ENCODE measurements around the gene SMIM23.
"Not testable (repeated sequence)": the region's sequence is repeated elsewhere in the genome, so short reads cannot be mapped to it uniquely, and the experiment has no call there.

Gene SMIM23

DNA sequence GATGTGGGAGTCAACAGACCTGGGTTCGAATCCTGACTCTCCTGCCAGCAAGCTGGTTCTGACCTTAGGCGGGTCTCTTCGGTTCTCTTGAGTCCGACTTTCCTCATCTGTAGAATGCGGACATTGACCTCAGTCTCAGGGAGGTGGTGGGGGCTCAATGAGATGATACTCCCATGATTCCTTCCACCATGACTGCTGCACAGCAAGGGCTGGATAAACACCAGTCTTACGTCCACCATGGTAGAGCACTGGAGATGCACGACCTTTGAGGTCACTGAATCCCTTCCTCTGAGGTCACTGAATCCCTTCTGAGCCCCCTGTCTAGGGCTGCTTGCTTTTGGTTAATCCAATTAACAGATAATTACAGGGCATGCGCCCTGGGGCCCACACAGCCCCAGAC lies 12.5 kb upstream of the SMIM23 start:
- DNase-seq (ENCODE audit: low spot score), result no peak

DNA sequence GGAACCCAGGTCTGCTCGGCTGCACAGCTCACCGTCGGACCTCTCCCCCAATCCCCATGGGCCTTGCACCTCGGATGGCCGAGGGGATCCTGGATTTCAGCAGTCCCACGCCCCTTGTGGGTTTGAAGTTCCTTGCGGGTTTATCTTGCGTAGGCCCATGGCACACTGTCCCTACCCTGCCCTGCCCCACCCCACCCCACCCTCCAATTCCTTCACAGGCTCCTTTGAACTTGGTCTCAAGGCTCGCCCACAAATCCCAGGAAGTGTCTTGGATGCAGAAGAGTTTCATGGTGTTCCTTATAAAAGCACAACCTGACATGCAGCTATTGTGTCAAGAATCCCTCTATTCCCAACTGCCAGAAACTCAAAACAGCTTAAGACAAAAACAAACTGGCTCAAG lies 11.2 kb upstream of the SMIM23 start:
- no peak for DNase-seq (ENCODE audit: low spot score)

DNA sequence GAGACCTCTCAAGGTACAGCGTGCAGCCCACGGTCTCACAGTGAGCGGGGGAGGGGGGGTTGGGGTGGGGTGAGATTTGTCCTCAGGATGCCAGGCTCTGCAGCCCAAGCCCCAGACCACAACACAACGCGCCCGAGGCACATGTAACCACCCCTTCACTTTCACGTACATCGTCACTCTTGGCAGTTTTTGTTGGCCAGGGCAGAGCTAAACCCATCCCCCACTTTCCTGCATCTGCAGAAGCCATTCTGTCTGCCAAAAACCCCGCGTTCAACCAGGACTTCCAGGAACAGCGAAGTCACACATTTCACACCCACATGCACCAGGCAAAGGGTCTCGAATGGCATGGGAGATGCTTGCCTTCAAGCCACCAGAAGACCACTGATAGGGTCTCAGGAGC lies 9.4 kb upstream of the SMIM23 start:
- DNase-seq (ENCODE audit: low spot score), result no peak

DNA sequence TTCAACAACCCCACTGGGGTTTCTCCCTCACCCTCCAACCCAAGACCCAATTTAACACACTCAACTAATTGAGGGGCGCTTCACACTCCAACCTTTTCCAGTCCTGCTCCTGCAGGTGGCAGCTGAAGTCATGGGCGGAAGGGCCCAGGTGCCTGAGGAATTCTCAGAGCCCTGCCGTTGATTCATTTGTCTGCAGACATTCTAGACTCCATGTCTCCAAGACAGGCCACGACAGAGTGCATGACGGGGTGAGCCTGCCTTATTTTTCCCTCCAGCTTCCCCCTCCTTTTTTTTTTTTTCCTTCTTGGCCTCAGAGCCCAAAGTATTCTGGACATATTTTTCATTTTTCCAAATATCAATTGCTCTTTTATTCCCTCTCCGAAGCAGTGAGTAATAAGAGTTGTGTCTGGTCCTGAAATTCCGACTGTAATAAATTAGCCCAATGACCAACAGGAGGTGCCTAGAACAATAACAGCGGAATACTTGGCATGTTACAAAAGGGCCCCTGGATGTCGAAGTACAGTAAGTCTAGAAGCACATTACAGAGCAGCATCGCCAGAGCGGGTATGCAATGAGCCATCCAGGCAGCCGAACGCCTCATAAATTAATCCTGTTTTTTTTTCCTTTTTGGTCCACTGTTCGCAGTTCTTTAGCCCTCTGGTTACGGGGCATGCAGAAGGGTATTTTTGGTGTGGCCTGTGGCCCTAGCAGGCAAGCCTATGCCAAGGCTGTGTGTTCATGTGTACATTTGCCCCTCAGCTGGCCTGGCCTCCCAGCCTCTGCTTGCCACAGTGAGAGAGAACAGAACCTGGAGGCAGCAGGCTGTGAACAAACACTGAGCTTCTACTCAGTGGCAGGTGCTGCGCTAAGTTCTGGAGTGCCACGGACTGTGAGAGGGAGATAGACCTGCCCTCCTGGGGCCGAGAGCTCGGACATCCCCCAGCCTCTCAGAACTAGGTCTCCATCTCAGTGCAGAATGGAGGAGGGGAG lies 8.6 kb upstream of the SMIM23 start:
- no peak for DNase-seq (ENCODE audit: low spot score)

DNA sequence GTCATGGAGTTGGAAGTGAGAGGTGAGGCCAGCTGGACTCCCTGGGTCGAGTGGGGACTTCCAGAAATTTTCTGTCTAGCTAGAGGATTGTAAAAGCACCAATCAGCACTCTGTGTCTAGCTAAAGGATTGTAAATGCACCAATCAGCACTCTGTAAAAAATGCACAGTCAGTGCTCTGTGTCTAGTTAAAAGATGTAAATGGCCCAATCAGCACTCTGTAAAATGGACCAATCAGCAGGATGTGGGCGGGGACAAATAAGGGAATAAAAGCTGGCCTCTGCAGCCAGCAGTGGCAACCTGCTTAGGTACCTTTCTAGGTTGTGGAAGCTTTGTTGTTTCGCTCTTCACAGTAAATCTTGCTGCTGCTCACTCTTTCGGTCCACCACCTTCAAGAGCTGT lies 3.9 kb upstream of the SMIM23 start:
- DNase-seq (ENCODE audit: low spot score), result not testable (repeated sequence)

DNA sequence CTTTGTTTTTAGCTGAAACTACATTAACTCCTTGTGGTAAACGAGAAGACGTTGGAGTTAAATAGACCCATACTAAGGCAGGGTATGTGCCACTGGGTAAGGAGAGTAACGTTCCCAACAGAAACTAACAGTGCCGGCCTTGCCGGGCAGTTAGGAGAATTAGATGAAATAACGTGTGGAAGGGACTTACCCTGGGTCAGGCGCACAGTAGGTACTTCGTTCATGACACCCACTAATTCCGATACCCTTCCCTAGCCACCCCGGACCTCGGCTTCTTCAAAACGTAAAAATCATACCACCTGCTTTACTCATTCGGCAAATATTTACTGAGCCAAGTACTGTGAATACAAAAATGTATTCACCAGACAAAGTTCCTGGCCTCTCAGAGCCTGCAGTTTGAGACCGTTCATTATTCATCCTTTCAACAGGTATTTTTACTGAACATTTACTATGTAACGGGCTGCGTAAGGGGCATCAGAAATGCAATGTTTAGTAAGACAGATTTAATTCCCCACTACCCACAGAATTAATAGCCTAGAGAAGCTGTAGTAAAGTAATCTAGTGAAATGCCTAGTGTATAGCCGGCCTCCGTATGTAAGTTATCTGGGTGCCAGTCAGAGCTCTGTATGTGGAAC lies 3.2 kb upstream of the SMIM23 start:
- DNase-seq (ENCODE audit: low spot score), result no peak

DNA sequence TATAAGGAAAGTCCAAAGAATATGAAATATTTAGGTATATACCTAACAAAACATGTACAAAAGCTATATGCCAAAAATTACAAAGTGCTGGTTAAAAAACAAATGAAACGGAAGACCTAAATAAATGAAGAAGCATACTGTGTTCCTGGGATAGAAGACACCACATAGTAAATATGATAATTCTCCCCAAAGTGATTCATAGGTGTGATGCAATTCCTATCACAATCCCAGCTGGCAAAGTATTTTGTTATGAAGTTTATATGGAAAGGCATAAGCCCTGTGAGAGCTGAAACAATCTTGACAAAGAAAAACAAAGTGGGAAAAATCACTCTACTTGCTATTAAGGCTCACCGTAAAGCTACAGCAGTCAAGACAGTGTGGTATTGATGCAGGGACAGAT lies 2.6 kb upstream of the SMIM23 start:
- DNase-seq (ENCODE audit: low spot score), result no peak

DNA sequence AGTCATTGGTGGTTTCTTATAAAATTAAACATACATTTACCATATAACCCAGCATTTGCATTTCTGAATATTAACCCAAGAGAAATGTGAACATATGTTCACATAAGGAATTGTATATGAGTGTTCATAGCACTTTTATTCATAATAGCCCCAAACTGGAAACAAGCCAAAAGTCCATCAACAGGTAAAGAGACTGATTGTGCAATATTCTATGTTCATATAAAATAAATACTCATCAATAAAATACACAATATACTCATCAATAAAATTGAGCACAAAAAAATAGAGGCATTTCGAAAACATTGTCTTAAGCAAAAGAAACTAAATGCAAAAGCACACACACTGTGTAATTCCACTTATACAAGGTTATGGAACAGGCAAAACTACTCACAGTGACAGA lies 3.7 kb downstream of the SMIM23 start:
- no peak for DNase-seq (ENCODE audit: low spot score)

DNA sequence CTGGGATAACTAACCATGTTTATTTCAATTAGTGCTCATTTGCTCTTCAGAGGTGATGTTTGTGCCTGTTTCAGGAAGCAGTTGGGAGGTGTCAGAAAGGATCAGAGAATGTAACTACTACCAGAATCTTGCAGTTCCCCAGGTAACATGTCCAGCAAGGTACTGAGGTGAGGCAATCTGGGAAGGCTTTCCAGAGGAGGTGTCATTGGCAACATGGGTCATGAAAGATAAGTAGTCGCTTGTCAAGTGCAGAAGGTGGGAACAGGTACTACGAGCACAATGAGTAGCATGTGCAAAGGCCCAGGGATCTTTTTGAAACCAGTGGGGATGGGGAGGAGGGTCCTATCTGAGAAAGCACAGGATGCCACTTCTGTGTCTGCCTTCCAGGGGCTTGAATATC lies 4.8 kb downstream of the SMIM23 start:
- no peak for DNase-seq (ENCODE audit: low spot score)

DNA sequence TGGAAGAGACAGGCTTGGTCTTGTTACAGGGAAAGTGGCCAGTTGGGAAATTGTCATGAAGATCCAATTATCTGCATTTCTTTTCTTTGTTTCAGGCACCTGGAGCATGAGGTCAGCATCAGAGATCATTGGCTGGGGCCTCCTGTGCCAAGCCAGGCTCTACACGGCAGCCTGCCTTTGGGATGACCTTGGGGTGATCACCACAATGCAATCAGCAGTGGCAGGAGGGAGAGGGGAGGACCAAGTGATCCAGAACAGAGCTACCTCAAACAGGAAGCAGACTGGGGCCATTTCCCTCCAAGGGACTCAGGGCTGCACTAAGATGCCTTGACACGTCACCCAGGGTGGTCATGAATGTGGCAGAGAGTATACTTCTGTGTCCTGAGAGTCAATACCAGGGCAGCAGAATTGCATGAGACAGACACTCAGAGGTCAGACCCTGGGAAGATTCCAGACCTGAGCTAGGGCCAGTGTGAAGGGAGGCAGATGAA lies 8.9 kb downstream of the SMIM23 start:
- DNase-seq (ENCODE audit: low spot score), result no peak

DNA sequence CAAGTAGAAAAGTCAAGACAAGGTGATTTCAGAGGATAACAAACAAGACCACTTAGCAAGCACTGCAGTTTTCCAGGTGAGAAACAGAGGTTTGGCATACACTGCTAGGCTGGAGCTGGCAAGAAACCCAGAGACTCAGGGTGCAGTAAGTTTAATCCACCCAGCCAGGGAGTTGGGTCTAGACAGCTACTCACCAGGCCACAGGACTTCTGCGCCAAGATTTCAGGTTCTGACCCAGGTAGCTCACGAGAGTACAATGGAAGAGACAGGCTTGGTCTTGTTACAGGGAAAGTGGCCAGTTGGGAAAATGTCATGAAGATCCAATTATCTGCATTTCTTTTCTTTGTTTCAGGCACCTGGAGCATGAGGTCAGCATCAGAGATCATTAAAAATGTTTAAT lies 9.8 kb downstream of the SMIM23 start:
- no peak for DNase-seq (ENCODE audit: low spot score)

DNA sequence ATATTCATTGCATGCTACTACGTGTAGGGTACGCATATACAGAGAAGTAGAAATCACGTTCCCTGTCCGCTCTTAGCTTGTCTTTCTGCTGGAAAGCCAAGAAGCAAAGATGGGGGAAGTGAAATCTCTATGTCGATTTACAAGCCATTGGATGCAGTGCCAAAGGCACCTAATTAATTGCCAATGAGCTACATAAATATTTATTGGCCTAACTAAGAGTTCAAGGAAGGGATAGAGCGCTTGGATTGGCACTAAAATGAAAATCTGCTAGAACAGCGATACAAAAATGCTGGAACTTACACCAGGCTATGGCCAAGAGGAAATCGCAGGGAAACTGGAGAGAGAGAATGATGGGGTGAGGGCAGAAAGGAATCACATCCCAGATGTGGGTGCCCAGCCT lies 10.8 kb downstream of the SMIM23 start:
- DNase-seq (ENCODE audit: low spot score), result no peak

DNA sequence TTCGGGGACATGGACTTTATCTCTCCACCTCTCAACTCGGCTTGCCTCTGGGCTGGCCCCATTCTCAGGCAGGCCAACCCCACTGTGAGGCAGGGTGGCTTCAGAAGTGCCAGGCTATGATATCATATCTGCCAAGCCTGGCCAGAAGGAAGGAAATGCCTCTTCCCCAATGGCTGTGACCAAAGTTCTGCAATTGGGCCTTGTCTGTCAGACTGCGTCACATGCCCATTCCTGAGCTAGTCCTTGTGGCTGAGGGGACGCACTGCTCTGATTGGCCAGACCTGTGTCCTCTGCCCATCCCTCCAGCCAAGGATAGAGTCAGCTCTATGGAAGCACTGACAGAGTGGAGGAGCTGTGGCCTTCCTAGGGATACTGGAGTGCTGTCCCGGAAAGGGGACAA lies 11.9 kb downstream of the SMIM23 start:
- no peak for DNase-seq (ENCODE audit: low spot score)

DNA sequence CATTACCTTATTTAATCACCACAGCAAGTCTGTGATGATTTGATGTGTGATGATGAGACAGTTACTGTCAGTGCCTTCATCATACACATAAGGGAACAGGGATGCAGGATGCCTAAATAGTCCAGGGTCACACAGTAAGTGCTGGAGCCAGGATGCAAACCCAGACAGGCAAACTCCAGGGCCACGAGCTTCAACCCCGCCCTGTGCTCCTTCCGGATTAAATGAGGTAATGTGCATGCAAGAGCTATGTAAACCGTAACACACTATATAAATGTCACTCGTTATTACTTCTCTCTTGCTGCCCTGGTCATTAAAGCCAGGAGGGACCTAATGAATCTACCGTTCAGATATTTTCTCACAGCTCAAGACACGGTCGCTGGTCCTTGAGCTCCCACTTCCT lies 12.8 kb downstream of the SMIM23 start:
- DNase-seq (ENCODE audit: low spot score), result no peak

DNA sequence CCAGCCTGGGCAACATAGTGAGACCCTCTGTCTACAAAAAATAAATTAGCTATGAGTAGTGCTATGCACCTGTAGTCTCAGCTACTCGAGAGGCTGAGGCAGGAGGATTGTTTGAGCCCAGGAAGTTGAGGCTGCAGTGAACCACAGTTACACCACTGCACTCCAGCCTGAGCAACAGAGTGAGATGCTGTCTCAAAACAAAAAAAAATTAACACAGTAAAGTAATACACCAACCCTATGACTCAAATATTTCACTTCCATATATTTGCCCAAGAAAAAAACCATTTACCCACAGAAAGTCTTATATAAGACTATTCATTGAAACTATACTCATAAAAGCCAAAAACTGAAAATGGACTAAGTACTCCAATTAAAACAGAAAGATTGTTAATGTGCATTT lies 16.2 kb downstream of the SMIM23 start:
- DNase-seq (ENCODE audit: low spot score), result no peak

DNA sequence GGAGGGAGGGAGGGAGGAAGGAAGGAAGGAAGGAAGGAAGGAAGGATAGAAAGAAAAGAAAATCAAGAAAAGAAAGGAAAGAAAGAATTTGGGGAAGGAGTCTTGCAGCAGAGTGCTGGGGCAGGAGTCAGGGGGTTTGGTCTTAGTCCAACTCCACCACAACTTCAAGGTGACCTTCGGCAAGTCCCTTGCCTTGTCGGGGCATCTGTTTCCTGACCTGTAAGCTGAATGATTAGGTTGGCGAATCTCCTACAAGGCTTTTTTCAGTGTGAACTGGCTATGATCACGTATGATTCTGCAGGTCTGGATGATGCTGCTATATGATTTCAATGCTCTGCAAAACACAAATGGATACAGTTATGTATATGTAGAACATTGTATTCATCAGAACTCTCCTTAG lies 20.1 kb downstream of the SMIM23 start:
- no peak for DNase-seq (ENCODE audit: low spot score)

DNA sequence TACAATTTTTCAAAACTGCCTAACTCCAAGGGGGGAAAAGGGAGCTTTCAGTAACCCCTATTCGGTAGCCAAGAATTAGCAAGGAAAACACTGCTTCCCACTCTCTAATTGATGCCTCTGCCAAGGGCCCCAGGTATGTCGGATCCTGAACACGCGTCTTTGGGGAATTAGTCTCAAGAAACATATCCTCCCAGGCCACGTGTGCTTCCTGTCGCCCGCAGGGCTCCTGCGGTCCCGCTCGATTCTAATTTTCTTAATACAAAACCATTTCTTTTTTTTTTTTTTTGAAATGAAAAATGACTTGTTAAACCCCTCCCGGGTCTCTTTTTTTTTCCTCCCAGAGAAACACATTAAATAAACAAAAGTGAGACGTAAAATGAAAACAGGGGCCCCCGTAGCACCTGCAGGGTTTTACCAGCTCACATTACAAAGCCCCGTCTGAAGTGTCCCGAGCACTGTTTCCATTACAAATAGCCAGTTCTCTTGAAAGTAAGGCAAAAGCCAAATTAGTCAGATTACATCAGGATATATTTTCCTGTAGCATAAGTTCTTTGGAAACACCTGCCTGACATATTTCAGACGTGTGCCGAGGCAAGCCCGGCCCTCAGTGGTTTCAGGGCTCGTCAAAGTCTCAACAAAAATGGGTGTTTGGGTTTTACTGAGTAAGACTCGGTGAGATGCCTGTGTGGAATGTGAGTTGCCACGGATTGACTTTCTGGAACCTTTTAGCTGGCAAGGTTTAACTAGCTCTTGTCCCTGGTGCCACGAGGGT lies 21.5 kb downstream of the SMIM23 start:
- DNase-seq (ENCODE audit: low spot score), result no peak

DNA sequence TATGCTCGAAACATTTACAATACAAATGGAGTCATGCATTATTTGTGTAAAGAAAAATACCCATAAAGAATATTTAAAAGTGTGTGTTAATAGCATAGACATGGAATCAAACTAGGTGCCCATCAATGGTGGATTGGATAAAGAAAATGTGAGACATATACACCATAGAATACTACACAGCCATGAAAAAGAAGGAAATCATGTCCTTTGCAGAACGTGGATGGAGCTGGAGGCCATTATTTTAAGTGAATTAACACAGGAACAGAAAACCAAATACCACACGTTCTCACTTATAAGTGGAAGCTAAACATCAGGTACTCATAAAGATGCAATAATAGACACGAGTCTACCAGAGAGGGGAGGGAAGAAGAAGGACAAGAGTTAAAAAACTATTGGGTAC lies 22.8 kb downstream of the SMIM23 start:
- DNase-seq (ENCODE audit: low spot score), result no peak

DNA sequence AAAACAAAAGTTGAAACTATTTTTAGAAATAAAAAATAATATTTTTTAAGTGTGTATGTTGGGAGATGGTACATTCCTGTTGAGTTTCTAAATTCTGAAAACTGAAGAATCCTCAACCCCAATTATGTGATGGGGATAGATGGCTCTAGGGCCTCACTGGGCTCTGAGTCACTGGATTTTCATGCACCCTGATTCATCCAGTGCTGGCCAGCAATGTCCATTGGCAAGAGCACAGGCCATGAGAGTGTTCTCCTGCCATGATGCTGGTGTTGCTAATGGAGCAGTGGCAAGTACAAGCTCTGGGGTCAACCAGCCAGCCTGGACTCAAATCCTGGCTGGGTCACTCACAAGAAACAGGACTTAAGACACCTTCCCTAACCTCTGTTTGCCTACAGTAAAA lies 23.3 kb downstream of the SMIM23 start:
- no peak for DNase-seq (ENCODE audit: low spot score)

DNA sequence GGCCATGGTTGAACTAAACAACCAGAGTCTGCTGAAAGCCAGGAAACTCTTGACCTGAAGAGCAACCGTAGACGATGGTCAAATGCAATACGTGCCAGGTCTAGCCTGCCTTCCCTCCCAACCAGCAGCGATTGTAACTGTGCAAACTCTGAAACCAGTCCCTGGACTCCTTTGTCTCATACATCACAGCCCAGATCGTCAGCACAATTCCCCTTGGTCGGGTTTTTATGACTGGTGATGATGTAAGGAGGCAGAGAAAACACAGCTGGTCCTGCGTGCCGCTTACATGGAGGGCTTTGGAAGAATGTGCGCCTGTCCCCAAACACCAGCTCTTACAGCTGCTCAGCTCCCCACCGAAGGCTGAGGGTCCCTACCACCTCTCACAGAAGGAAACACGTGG lies 24.6 kb downstream of the SMIM23 start:
- no peak for DNase-seq (ENCODE audit: low spot score)

DNA sequence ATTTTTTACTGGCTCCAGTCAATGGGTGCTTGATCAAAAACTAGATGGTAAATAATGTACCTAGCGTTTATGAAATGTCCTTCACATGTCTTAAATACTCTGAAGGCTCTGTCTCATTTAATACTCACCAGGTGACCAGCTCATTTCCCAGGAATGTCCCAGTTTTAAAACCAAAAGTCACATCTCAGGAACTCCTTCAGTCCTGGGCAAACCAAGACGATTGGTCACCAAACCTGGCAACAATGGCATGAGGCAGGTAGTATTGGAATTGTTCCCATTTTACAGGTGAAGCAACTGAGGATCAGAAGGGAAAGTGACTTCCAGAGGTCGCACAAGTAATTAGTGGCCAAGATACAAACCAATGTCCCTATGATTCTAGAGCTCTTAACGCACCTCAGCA lies 27.7 kb downstream of the SMIM23 start:
- DNase-seq (ENCODE audit: low spot score), result no peak

DNA sequence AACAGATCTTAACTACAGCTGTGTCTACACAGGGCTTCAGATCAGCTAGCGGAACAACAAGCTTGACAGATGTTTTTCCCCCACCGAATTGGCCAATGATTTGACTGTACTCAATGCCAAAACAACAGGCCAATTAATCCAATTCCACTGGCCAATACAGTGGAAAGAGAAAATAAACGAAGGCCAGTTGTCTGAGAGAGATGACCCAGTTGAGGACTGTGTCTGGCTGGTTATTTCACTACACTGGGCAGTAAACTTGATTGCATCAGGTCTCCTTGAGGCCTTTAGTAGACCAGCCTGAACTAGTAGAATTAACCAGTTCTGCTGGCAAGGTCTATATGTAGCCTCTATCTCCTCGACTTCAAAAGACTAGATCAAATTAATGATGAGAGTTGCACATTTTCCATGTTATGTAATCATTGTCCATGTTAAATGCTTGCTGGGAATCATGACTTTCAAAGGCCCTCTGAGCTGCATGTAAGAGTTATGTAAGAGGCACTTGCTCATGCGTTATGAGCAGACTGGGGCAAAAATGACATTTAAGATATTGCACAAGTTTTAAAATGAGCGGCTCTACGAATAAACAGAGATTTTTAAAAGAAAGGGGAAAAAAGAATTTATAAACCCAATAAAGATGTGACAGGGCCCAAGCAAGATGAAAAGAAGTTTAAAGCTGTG lies 28.3 kb downstream of the SMIM23 start:
- no peak for DNase-seq (ENCODE audit: low spot score)

All from COLO829 (cell line).